DLD1 (cell line): ENCODE measurements around the gene PAQR4.

Experiments
- in situ Hi-C: cut with HindIII; loops from 2 replicates; pipeline ENCODE4 v1.10.0; 2017; ENCODE audit warnings: low sequenced_read_pairs

PAQR4 gene

GRCh38 chr16:2977440-2977839, 8.3 kb downstream of the PAQR4 start:
- in situ Hi-C loops: no loop called here

GRCh38 chr16:2979669-2980226, 10.6 kb downstream of the PAQR4 start:
- in situ Hi-C loops: no loop called here

GRCh38 chr16:2980227-2981176, 11.4 kb downstream of the PAQR4 start, which contains the start of gene PKMYT1:
Gene PKMYT1 (minus strand): TSS chr16:2980446. CDS start chr16:2979657, 789 bp downstream.
- in situ Hi-C loops: no loop called here

GRCh38 chr16:2981177-2981898, 12.2 kb downstream of the PAQR4 start:
- in situ Hi-C loops: no loop called here

GRCh38 chr16:2981899-2982250, 12.7 kb downstream of the PAQR4 start:
- in situ Hi-C loops: no loop called here

- in situ Hi-C loops: no loop called here
Observed at GRCh38 chr16:2982402-2982801, 13.3 kb downstream of the PAQR4 start.

- in situ Hi-C loops: no loop called here
Observed at GRCh38 chr16:2983706-2984136, 14.6 kb downstream of the PAQR4 start.

GRCh38 chr16:2985462-2985861, 16.3 kb downstream of the PAQR4 start:
- in situ Hi-C loops: no loop called here

- in situ Hi-C loops: no loop called here
Observed at GRCh38 chr16:2985893-2986355, 16.8 kb downstream of the PAQR4 start.

GRCh38 chr16:2986623-2987188, 17.6 kb downstream of the PAQR4 start:
- in situ Hi-C loops: no loop called here

GRCh38 chr16:2987286-2987685, 18.1 kb downstream of the PAQR4 start:
- in situ Hi-C loops: no loop called here

- in situ Hi-C loops: no loop called here
Observed at GRCh38 chr16:2987833-2988232, 18.7 kb downstream of the PAQR4 start.

GRCh38 chr16:2988590-2989099, 19.5 kb downstream of the PAQR4 start:
- in situ Hi-C loops: no loop called here

- in situ Hi-C loops: no loop called here
Observed at GRCh38 chr16:2990891-2991290, 21.7 kb downstream of the PAQR4 start.

GRCh38 chr16:2991566-2992261, 22.6 kb downstream of the PAQR4 start:
- in situ Hi-C loops: no loop called here

GRCh38 chr16:2992383-2993081, 23.4 kb downstream of the PAQR4 start:
- in situ Hi-C loops: no loop called here

GRCh38 chr16:2996298-2996697, 27.1 kb downstream of the PAQR4 start:
- in situ Hi-C loops: no loop called here

GRCh38 chr16:2999929-3000328, 30.8 kb downstream of the PAQR4 start:
- in situ Hi-C loops: no loop called here

GRCh38 chr16:3000540-3000939, 31.4 kb downstream of the PAQR4 start:
- in situ Hi-C loops: no loop called here

GRCh38 chr16:3001316-3001715, 32.2 kb downstream of the PAQR4 start:
- in situ Hi-C loops: no loop called here
